MCF 10A (cell line): Measurements from ENCODE around the gene VTN. TPM values are rescaled to one million over a fixed set of nuclear protein-coding genes. Genes with fewer than 3 reads are reported as not detected.
A peak's percentile ranks its signal among the peaks of the same experiment; 100 is the strongest.

Experiments
- BruUV-seq: library from RNA; stranded (reverse); fragments of 400-500 nt; replicated peaks from 2 replicates; lab custom pipeline; 2021; lab: Mats Ljungman, UMichigan
- CTCF ChIA-PET: fragments of 300-600 bp; sonication (Branson Sonifier 250); formaldehyde crosslinking; extraction: SDS; loops from one replicate; lab custom pipeline; 2021; ENCODE audit warnings: antibody characterized with exemption, inconsistent platforms; lab: Yijun Ruan, JAX
- POLR2A ChIA-PET: fragments of 300-600, 350-650 bp; sonication (Branson Sonifier 250); formaldehyde crosslinking; extraction: SDS; loops from one replicate; lab custom pipeline; 2020; ENCODE audit warnings: antibody characterized with exemption, inconsistent platforms; lab: Yijun Ruan, JAX
- DNase-seq: peaks from one replicate; pipeline ENCODE4 v3.0.0-alpha.2; 2018; ENCODE audit not compliant: unreplicated experiment
- H3K27ac Mint-ChIP-seq: one replicate; pipeline ENCODE4 v1.8.0; 2022; ENCODE audit warnings: mild to moderate bottlenecking, low read depth, mixed read lengths; ENCODE audit not compliant: unreplicated experiment
- H3K27me3 Mint-ChIP-seq: one replicate; pipeline ENCODE4 v1.8.0; 2022; ENCODE audit warnings: mixed read lengths; ENCODE audit not compliant: insufficient read depth, unreplicated experiment
- H3K36me3 Mint-ChIP-seq: one replicate; pipeline ENCODE4 v1.8.0; 2022; ENCODE audit warnings: mild to moderate bottlenecking, moderate library complexity, mixed read lengths; ENCODE audit not compliant: insufficient read depth, unreplicated experiment
- H3K4me1 Mint-ChIP-seq: one replicate; pipeline ENCODE4 v1.8.0; 2022; ENCODE audit warnings: mixed read lengths; ENCODE audit not compliant: insufficient read depth, unreplicated experiment
- H3K4me3 Mint-ChIP-seq: one replicate; pipeline ENCODE4 v1.8.0; 2022; ENCODE audit warnings: mild to moderate bottlenecking, moderate library complexity, mixed read lengths; ENCODE audit not compliant: unreplicated experiment
- H3K9me3 Mint-ChIP-seq: one replicate; pipeline ENCODE4 v1.8.0; 2022; ENCODE audit warnings: mixed read lengths; ENCODE audit not compliant: unreplicated experiment
- CTCF ChIP-seq: fragments of 200-600 bp; IDR thresholded peaks from one replicate; pipeline ENCODE4 v1.8.0; 2022; ENCODE audit warnings: antibody characterized with exemption, mild to moderate bottlenecking; ENCODE audit not compliant: unreplicated experiment
- intact Hi-C: fragments of 100-400 bp; cut with micrococcal nuclease; formaldehyde crosslinking; loops from 2 replicates; pipeline ENCODE4 v1.14.1; 2022
- total RNA-seq: library from RNA; stranded (reverse); gene quantifications from 2 replicates; pipeline ENCODE4 v1.2.3, GENCODE V29; 2022

VTN gene
- total RNA-seq, 1 experiment from 2014 or later: not detected

GRCh38 chr17:28406473-28406814 lies 36.3 kb upstream of the VTN start:
- peak overlapping the region; percentile 86 for H3K4me3 Mint-ChIP-seq
- ChIA-PET POLR2A (interaction anchor here (0.7 to 5.8 kb wide), 12 partner anchors 10 to 165 kb away, joined by 3 to 57 read pairs (median 6); partner anchors contain the start of genes IFT20, PIGS, POLDIP2 and TNFAIP1), CTCF (interaction anchor here (0.6 to 1.7 kb wide), 3 partner anchors 10 to 86 kb away, joined by 3 to 23 read pairs (median 7); no protein-coding TSS in a partner anchor)
- peaks cover 26% of the 10 kb centered on the region for H3K36me3 Mint-ChIP-seq
- H3K9me3 Mint-ChIP-seq: no peaks in the 10 kb centered on the region
- no peaks in the 10 kb centered on the region for H3K27me3 Mint-ChIP-seq
- BruUV-seq: no TSS peak
- intact Hi-C loops: no loop called here
- no peak for TF ChIP-seq CTCF
- peak; percentile 17 for DNase-seq
- peaks cover 23% of the 10 kb centered on the region for H3K4me1 Mint-ChIP-seq
- H3K27ac Mint-ChIP-seq: no peak overlapping the region

DNA sequence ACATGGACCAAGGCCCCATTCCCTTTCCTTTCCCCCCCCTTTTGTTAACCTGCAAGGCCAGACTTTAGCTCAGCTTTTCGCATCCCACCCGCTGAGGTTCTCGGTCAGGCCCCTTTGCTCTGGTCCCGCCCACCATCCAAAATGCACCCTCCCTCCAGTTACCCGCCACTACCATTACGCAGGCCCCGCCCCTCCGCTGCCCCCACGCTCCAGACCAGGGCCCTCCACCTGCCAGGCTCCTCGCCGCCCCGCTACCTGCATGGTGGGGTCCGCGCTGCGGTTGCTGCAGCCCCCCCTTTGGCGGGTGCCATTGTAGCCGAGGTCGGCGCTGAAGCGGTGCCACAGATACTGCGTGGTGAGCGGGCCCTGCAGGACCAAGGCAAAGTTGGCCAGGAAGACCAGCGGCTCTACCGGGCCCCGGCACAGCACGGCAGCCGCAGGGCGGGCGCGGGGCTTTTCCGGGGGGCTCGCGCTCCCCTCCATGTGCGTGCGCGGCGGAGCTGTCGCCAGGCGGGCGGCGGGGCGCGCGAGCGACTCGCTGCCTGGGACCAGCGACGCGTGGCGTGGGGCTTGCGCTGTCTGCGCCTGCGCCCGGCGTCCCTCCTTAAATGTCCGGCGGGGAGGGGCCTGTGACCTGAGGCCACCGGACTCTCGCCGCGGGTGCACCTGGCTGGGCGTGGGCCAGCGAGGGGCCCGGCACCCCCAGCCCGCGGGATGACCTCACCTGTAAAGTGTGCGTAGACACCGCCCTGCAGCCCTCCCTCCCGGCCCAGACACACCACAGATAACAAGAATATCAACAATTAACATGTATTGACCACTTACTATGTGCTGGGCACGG lies 35.7 kb upstream of the VTN start, which contains the start of gene SLC46A1:
Gene SLC46A1, minus strand, starts transcription at position 581 of the 841 bp plus-strand sequence. Its CDS starts 98 bp downstream, at position 483.
- intact Hi-C loops: no loop called here
- Mint-ChIP-seq H3K4me3 (peak within 1 kb of the TSS; percentile 86), H3K27me3 (no peaks in the 10 kb centered on the region), H3K9me3 (no peaks in the 10 kb centered on the region), H3K36me3 (peaks cover 30% of the 10 kb centered on the region), H3K4me1 (peaks cover 23% of the 10 kb centered on the region), H3K27ac (no peak within 1 kb of the TSS)
- no TSS peak for BruUV-seq
- DNase-seq: peak; percentile 44
- no peak for TF ChIP-seq CTCF
- ChIA-PET POLR2A (interaction anchor here (0.6 to 5.8 kb wide), 15 partner anchors 9 to 180 kb away, joined by 3 to 57 read pairs (median 4); partner anchors contain the start of genes IFT20, PIGS, POLDIP2 and TNFAIP1), CTCF (interaction anchor here (0.6 to 2.4 kb wide), 4 partner anchors 10 to 154 kb away, joined by 3 to 16 read pairs (median 5); no protein-coding TSS in a partner anchor)

GRCh38 chr17:28404812-28405570 lies 34.9 kb upstream of the VTN start:
- ChIA-PET POLR2A (interaction anchor here (0.6 to 5.8 kb wide), 12 partner anchors 9 to 338 kb away, joined by 3 to 57 read pairs (median 7); partner anchors contain the start of genes IFT20, POLDIP2 and TNFAIP1), CTCF (interaction anchor here (0.6 to 2.4 kb wide), 5 partner anchors 11 to 153 kb away, joined by 4 to 16 read pairs (median 4); no protein-coding TSS in a partner anchor)
- Mint-ChIP-seq H3K27me3 (no peaks in the 10 kb centered on the region), H3K9me3 (no peaks in the 10 kb centered on the region), H3K36me3 (peaks cover 30% of the 10 kb centered on the region), H3K4me1 (peaks cover 23% of the 10 kb centered on the region), H3K4me3 (peak overlapping the region; percentile 86), H3K27ac (no peak overlapping the region)
- no TSS peak for BruUV-seq
- TF ChIP-seq CTCF: no peak
- DNase-seq: no peak
- intact Hi-C loops: no loop called here
